NCI-H524 (cell line): ENCODE measurements around the gene FBXO24.
"Not testable (repeated sequence)": the region's sequence is repeated elsewhere in the genome, so short reads cannot be mapped to it uniquely, and the experiment has no call there.

ENCODE experiments used
- DNase-seq, 2 experiments: peaks; one replicate each; lab custom pipeline; 2025; lab: John Stamatoyannopoulos, UW

Gene FBXO24

GRCh38 chr7:100559127-100559526, 27.0 kb upstream of the FBXO24 start:
- no peak for DNase-seq

- DNase-seq = no peak
These were observed 24.5 kb upstream of the FBXO24 start for GRCh38 chr7:100561491-100562194.

GRCh38 chr7:100562195-100563099, 23.7 kb upstream of the FBXO24 start:
- no peak for DNase-seq

GRCh38 chr7:100563100-100563564, 23.0 kb upstream of the FBXO24 start:
- DNase-seq = no peak

- peak; percentile 24 to 37 for DNase-seq
These were observed 22.2 kb upstream of the FBXO24 start for GRCh38 chr7:100563809-100564400.

- DNase-seq = not testable (repeated sequence)
These were observed 21.7 kb upstream of the FBXO24 start for GRCh38 chr7:100564405-100564804.

GRCh38 chr7:100565133-100565571, 21.0 kb upstream of the FBXO24 start:
- no peak for DNase-seq

GRCh38 chr7:100566018-100566531, 20.1 kb upstream of the FBXO24 start:
- no peak for DNase-seq

GRCh38 chr7:100567031-100567730, 18.9 kb upstream of the FBXO24 start:
- no peak for DNase-seq

GRCh38 chr7:100567751-100568175, 18.4 kb upstream of the FBXO24 start:
- DNase-seq = peak in 1 of 2 experiments; percentile 11

GRCh38 chr7:100568176-100568895, 17.8 kb upstream of the FBXO24 start:
- peak in 1 of 2 experiments; percentile 10 for DNase-seq

- DNase-seq = peak; percentile 16 to 65
These were observed 17.0 kb upstream of the FBXO24 start for GRCh38 chr7:100568896-100569844.

GRCh38 chr7:100570954-100571828, 14.9 kb upstream of the FBXO24 start:
- no peak for DNase-seq

GRCh38 chr7:100571829-100572116, 14.4 kb upstream of the FBXO24 start:
- no peak for DNase-seq

GRCh38 chr7:100572281-100572948, 13.7 kb upstream of the FBXO24 start:
- no peak for DNase-seq

- DNase-seq = no peak
These were observed 13.0 kb upstream of the FBXO24 start for GRCh38 chr7:100572949-100573675.

- DNase-seq = no peak
These were observed 12.3 kb upstream of the FBXO24 start, which contains the start of gene SAP25 for GRCh38 chr7:100573691-100574361. Gene SAP25, minus strand, starts transcription at chr7:100573900. Its CDS starts 158 bp downstream, at chr7:100573742.
